ENCODE measurements around the gene NOD2.
A peak's percentile ranks its signal among the peaks of the same experiment; 100 is the strongest.

The NOD2 gene

GRCh38 chr16:50692999-50693781 lies at the start of gene NOD2:
Gene NOD2, plus strand, starts transcription at chr16:50693606. Its CDS starts 5,890 bp downstream, at chr16:50699496.
- no peak for DNase-seq (ENCODE audit: low read depth)

GRCh38 chr16:50644245-50644644 lies 49.2 kb upstream of the NOD2 start:
- DNase-seq (ENCODE audit: low read depth) = no peak

- DNase-seq (ENCODE audit: low read depth) = no peak
Measured at GRCh38 chr16:50644729-50645128, 48.7 kb upstream of the NOD2 start.

GRCh38 chr16:50645563-50646220 lies 47.7 kb upstream of the NOD2 start:
- DNase-seq (ENCODE audit: low read depth) = no peak

GRCh38 chr16:50646345-50646744 lies 47.1 kb upstream of the NOD2 start:
- DNase-seq (ENCODE audit: low read depth) = no peak

GRCh38 chr16:50651835-50652438 lies 41.5 kb upstream of the NOD2 start:
- no peak for DNase-seq (ENCODE audit: low read depth)

GRCh38 chr16:50652836-50653425 lies 40.5 kb upstream of the NOD2 start:
- DNase-seq (ENCODE audit: low read depth) = no peak

GRCh38 chr16:50653633-50654519 lies 39.5 kb upstream of the NOD2 start:
- no peak for DNase-seq (ENCODE audit: low read depth)

GRCh38 chr16:50655558-50656055 lies 37.8 kb upstream of the NOD2 start:
- DNase-seq (ENCODE audit: low read depth) = no peak

GRCh38 chr16:50657241-50657640 lies 36.2 kb upstream of the NOD2 start:
- DNase-seq (ENCODE audit: low read depth) = no peak

GRCh38 chr16:50659806-50660205 lies 33.6 kb upstream of the NOD2 start:
- no peak for DNase-seq (ENCODE audit: low read depth)

GRCh38 chr16:50662306-50662940 lies 31.0 kb upstream of the NOD2 start:
- no peak for DNase-seq (ENCODE audit: low read depth)

GRCh38 chr16:50664270-50664669 lies 29.1 kb upstream of the NOD2 start:
- DNase-seq (ENCODE audit: low read depth) = no peak

- DNase-seq (ENCODE audit: low read depth) = peak; percentile 68
Measured at GRCh38 chr16:50665128-50665878, 28.1 kb upstream of the NOD2 start.

- DNase-seq (ENCODE audit: low read depth) = no peak
Measured at GRCh38 chr16:50666658-50667496, 26.5 kb upstream of the NOD2 start.

- no peak for DNase-seq (ENCODE audit: low read depth)
Measured at GRCh38 chr16:50667497-50668367, 25.7 kb upstream of the NOD2 start.

- no peak for DNase-seq (ENCODE audit: low read depth)
Measured at GRCh38 chr16:50668368-50669008, 24.9 kb upstream of the NOD2 start.

- DNase-seq (ENCODE audit: low read depth) = no peak
Measured at GRCh38 chr16:50669741-50670140, 23.7 kb upstream of the NOD2 start.

All from stimulated activated CD8-positive, alpha-beta memory T cell treated with anti-CD3 and anti-CD28 coated beads, Interleukin-7, amount 100 ng/mL, for 24 hours (primary cell).